Stimulated activated CD8-positive, alpha-beta memory T cell treated with anti-CD3 and anti-CD28 coated beads, Interleukin-4, amount 100 ng/mL, for 4 hours (primary cell): ENCODE measurements around the gene KLKB1.
"Not testable (repeated sequence)": the region's sequence is repeated elsewhere in the genome, so short reads cannot be mapped to it uniquely, and the experiment has no call there.

Experiments
- DNase-seq, 2 donors: peaks; one replicate each; pipeline ENCODE4 v3.0.0-alpha.2; 2020; ENCODE audit warnings: low read depth in 2 of 2, low spot score in 1 of 2

Gene KLKB1

GRCh38 chr4:186264660-186265059, 37.4 kb downstream of the KLKB1 start:
- no peak for DNase-seq

GRCh38 chr4:186265250-186265649, 37.9 kb downstream of the KLKB1 start:
- not testable (repeated sequence) for DNase-seq

GRCh38 chr4:186265683-186266652, 38.7 kb downstream of the KLKB1 start, which contains the start of gene F11:
Gene F11, plus strand, starts transcription at chr4:186266189. Its CDS starts 948 bp downstream, at chr4:186267137.
- no peak for DNase-seq

GRCh38 chr4:186266729-186267456, 39.6 kb downstream of the KLKB1 start:
- DNase-seq = no peak

GRCh38 chr4:186271081-186271678, 43.9 kb downstream of the KLKB1 start:
- no peak for DNase-seq

GRCh38 chr4:186272699-186273391, 45.5 kb downstream of the KLKB1 start:
- no peak for DNase-seq

- DNase-seq = not testable (repeated sequence)
Measured at GRCh38 chr4:186273392-186273789, 46.1 kb downstream of the KLKB1 start.

GRCh38 chr4:186283311-186283710, 56.0 kb downstream of the KLKB1 start:
- DNase-seq = no peak

GRCh38 chr4:186285147-186285546, 57.8 kb downstream of the KLKB1 start:
- DNase-seq = no peak

GRCh38 chr4:186286581-186286980, 59.3 kb downstream of the KLKB1 start:
- no peak for DNase-seq

GRCh38 chr4:186291256-186291890, 64.1 kb downstream of the KLKB1 start:
- no peak for DNase-seq

GRCh38 chr4:186294160-186294559, 66.9 kb downstream of the KLKB1 start:
- no peak for DNase-seq

GRCh38 chr4:186296481-186296880, 69.2 kb downstream of the KLKB1 start:
- DNase-seq = no peak

- DNase-seq = no peak
Measured at GRCh38 chr4:186297013-186297645, 69.8 kb downstream of the KLKB1 start.

GRCh38 chr4:186298031-186298647, 70.8 kb downstream of the KLKB1 start:
- no peak for DNase-seq

GRCh38 chr4:186299291-186299690, 72.0 kb downstream of the KLKB1 start:
- DNase-seq = no peak

GRCh38 chr4:186300659-186301390, 73.5 kb downstream of the KLKB1 start:
- no peak for DNase-seq

GRCh38 chr4:186304216-186304615, 76.9 kb downstream of the KLKB1 start:
- no peak for DNase-seq
